T-helper 1 cell treated with Interleukin-12 subunit alpha and Interleukin-12 subunit beta and Interleukin-4 antibody, amounts not matched to agents 30 μg/mL and 1 μg/mL, for 36 hours (primary cell): ENCODE results near the gene SOX30.
"Not testable (repeated sequence)": the region's sequence is repeated elsewhere in the genome, so short reads cannot be mapped to it uniquely, and the experiment has no call there.

ENCODE experiments used
- H3K27ac Mint-ChIP-seq: one replicate; pipeline ENCODE4 v1.8.0; 2021; ENCODE audit warnings: mild to moderate bottlenecking, mixed read lengths
- H3K27me3 Mint-ChIP-seq: one replicate; pipeline ENCODE4 v1.8.0; 2021; ENCODE audit warnings: low read depth, mixed read lengths
- H3K36me3 Mint-ChIP-seq: one replicate; pipeline ENCODE4 v1.8.0; 2021; ENCODE audit warnings: low read depth, mixed read lengths
- H3K4me1 Mint-ChIP-seq: one replicate; pipeline ENCODE4 v1.8.0; 2021; ENCODE audit warnings: low read depth, mixed read lengths
- H3K4me3 Mint-ChIP-seq: one replicate; pipeline ENCODE4 v1.8.0; 2021; ENCODE audit warnings: mild to moderate bottlenecking, moderate library complexity, mixed read lengths
- H3K9me3 Mint-ChIP-seq: one replicate; pipeline ENCODE4 v1.8.0; 2021; ENCODE audit warnings: mixed read lengths

Gene SOX30

DNA sequence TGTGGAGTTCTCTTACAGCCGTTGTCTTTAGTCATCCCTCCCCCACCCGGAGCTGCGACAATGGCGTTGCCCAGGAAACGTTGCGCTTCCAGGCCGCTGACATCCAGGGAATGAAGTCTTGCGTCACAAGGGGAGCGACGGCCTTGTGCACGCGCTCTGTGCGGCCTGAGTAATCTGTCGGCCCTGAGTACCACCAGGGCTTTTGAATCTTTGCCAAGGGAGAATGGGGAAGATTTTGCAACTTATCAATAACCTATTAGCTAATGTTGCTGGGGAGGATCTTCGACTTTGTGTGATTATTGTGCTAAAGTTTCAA lies at the start of gene SOX30:
Gene SOX30 (minus strand): TSS at position 62 of the 316 bp plus-strand sequence. CDS start 360 bp downstream, outside the sequence.
- Mint-ChIP-seq H3K4me3 (peak within 1 kb of the TSS; percentile 71), H3K9me3 (peaks cover 45% of the 10 kb centered on the region), H3K36me3 (peaks cover 30% of the 10 kb centered on the region), H3K27ac (peak within 1 kb of the TSS; percentile 76), H3K4me1 (peaks cover 19% of the 10 kb centered on the region), H3K27me3 (no peaks in the 10 kb centered on the region)

DNA sequence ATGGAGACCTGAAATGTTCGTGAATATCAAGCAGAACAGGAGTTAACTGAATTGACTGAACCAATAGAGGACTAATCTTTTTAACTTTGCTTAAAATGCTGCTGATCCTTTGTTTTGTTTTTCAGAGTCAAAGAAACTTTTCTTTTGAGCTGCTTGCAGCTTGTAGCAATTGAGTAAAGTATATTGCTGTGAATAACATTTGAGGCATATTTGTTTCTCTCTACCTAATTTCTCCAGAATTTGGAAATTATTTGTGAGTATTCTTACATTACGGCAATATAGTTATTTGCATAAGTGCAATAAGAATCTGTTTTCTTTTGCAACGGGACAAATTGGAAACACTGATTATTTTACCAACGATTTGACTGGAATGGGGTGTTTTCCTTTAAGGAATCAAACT lies 46.4 kb upstream of the SOX30 start:
- not testable (repeated sequence) for H3K4me1 Mint-ChIP-seq, H3K36me3 Mint-ChIP-seq, H3K4me3 Mint-ChIP-seq, H3K27ac Mint-ChIP-seq, H3K27me3 Mint-ChIP-seq
- peaks cover 32% of the 10 kb centered on the region for H3K9me3 Mint-ChIP-seq

GRCh38 chr5:157696154-157696553 lies 43.9 kb upstream of the SOX30 start:
- H3K36me3 Mint-ChIP-seq, H3K4me1 Mint-ChIP-seq, H3K27ac Mint-ChIP-seq, H3K27me3 Mint-ChIP-seq, H3K4me3 Mint-ChIP-seq: not testable (repeated sequence)
- peaks cover 34% of the 10 kb centered on the region for H3K9me3 Mint-ChIP-seq

DNA sequence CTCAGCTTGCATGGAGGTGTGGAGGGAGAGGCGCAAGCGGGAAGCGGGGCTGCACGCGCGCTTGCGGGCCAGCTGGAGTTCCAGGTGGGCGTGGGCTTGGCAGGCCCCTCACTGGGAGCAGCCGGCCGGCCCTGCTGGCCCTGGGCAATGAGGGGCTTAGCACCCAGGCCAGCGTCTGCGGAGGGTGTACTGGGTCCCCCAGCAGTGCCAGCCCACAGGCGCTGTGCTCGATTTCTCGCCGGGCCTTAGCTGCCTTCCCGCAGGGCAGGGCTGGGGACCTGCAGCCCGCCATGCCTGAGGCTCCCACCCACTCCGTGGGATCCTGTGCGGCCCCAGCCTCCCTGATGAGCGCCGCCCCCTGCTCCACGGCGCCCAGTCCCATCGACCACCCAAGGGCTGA lies 41.6 kb upstream of the SOX30 start:
- not testable (repeated sequence) for H3K36me3 Mint-ChIP-seq, H3K27ac Mint-ChIP-seq, H3K27me3 Mint-ChIP-seq, H3K4me3 Mint-ChIP-seq, H3K4me1 Mint-ChIP-seq
- peaks cover 23% of the 10 kb centered on the region for H3K9me3 Mint-ChIP-seq

DNA sequence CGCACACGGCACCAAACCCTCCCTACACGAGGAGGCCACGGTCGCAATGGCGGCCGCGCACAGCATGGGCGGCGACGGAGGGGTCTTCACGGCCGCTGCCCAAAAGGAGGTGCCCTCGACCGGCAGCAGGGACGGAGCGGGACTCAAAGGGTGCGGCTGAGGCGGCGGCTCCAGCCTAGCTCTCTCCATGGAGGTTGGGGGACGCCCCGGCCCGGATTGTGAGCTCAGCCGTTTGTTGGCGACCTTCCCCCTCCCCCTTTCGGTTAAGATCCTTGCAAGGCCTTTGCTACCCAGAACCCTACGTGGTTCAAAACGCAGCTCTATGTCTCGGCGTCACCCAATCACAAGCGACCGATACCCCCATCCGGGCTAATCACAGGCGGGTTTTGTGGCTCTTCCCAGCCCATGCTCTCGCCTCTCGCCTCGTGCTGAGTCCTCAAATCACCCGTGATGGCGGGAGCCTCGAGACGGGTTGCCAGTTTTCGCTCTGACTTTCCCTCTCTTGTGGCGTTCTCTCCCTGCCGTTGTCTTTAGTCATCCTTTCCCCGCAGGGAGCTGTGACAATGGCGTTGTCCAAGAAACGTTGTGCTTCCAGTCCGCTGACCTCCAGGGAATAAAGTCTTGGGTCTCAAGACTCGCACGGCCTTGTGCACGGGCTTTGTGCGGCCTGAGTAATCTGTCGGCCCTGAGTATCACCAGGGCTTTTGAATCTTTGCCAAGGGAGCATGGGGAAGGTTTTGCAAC lies 38.6 kb upstream of the SOX30 start:
- Mint-ChIP-seq H3K27ac (no peak overlapping the region), H3K4me3 (no peak overlapping the region), H3K4me1 (no peaks in the 10 kb centered on the region), H3K36me3 (no peaks in the 10 kb centered on the region), H3K27me3 (peaks cover 3% of the 10 kb centered on the region), H3K9me3 (peaks cover 10% of the 10 kb centered on the region)

- Mint-ChIP-seq H3K4me1 (no peaks in the 10 kb centered on the region), H3K27me3 (peaks cover 3% of the 10 kb centered on the region), H3K36me3 (no peaks in the 10 kb centered on the region), H3K27ac (no peak overlapping the region), H3K4me3 (no peak overlapping the region), H3K9me3 (peaks cover 10% of the 10 kb centered on the region)
These were observed 37.9 kb upstream of the SOX30 start for GRCh38 chr5:157689942-157690689.

DNA sequence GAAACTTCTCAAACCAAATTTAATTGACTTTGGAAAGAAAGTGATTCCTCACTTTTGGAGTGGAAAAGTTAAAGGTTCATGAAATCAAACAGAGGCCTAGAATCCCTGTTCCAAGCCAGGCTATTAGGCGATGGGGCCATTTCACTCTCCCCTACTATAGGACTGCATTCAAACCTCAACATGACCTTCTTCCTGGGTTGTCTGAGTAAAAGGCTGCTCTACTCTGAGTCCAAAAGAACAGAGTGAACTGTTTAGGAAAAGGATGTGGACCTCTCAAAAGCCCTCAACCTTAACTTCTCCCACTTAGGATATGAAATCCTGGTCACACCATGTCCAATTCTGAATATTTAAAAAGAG lies 34.9 kb upstream of the SOX30 start:
- no peak overlapping the region for H3K4me3 Mint-ChIP-seq
- H3K4me1 Mint-ChIP-seq: no peaks in the 10 kb centered on the region
- H3K27ac Mint-ChIP-seq: no peak overlapping the region
- H3K9me3 Mint-ChIP-seq: peaks cover 7% of the 10 kb centered on the region
- H3K27me3 Mint-ChIP-seq: no peaks in the 10 kb centered on the region
- no peaks in the 10 kb centered on the region for H3K36me3 Mint-ChIP-seq

DNA sequence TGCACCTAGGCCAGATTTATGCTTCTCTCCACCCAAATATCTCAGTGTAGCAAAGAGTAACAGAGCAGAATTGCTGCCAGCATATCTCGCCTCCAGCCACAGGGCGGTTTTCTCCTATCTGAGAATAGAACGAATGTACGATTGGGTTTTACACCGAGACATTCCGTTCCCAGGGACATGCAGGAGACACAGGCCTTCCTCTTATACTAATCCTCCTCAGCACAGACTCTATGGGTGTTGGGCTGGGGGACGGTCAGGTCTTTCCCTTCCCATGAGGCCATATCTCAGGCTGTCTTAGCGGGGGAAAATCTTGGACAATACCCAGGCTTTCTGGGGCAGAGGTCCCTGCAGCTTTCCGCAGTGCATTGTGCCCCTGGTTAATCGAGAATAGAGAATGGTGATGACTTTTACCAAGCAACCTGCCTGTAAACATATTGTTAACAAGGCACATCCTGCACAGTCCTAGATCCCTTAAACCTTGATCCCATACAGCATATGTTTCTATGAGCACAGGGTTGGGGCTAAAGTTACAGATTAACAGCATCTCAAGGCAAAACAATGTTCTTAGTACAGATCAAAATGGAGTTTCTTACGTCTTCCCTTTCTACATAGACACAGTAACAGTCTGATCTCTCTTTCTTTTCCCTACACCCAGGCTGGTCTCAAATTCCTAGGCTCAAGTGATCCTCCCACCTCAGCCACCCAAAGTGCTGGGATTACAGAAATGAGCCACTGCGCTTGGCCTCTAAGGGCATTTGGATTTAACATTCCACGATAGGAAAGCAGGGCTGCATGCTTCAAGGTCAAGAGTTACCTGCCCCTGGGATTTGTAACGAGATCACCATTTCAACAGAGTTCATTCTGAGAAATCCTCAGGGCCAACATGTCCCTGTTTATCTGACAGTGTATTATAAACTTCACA lies 34.3 kb upstream of the SOX30 start:
- H3K36me3 Mint-ChIP-seq, H3K27me3 Mint-ChIP-seq: not testable (repeated sequence)

DNA sequence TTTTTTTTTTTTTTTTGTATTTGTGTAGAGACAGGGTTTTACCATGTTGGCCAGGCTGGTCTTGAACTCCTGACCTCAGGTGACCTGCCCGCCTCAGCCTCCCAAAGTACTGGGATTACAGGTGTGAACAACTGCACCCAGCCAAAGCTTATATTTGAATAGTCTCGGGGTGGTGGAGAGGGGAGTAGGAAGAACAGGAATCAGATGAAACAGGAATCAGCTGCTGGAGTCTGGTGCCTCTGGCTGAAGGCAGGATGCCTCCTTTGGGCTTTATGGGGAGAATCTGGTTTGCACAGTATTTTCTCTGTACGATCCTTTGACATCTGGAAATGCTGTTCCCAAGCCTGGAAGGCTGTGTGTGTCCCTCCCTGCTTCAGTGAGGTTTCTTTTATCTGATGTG lies 30.0 kb upstream of the SOX30 start:
- Mint-ChIP-seq H3K27ac (no peak overlapping the region), H3K4me3 (no peak overlapping the region), H3K4me1 (no peaks in the 10 kb centered on the region), H3K27me3 (no peaks in the 10 kb centered on the region), H3K9me3 (no peaks in the 10 kb centered on the region), H3K36me3 (no peaks in the 10 kb centered on the region)

More for the DNA sequence above, 34.3 kb upstream of the SOX30 start:
- H3K9me3 Mint-ChIP-seq, H3K4me1 Mint-ChIP-seq, H3K27ac Mint-ChIP-seq, H3K4me3 Mint-ChIP-seq: not testable (repeated sequence)

- H3K36me3 Mint-ChIP-seq: no peaks in the 10 kb centered on the region
- H3K27me3 Mint-ChIP-seq: no peaks in the 10 kb centered on the region
- H3K27ac Mint-ChIP-seq: peak overlapping the region; percentile 45
- H3K9me3 Mint-ChIP-seq: no peaks in the 10 kb centered on the region
- no peak overlapping the region for H3K4me3 Mint-ChIP-seq
- no peaks in the 10 kb centered on the region for H3K4me1 Mint-ChIP-seq
These were observed 28.8 kb upstream of the SOX30 start for GRCh38 chr5:157681048-157681447.

DNA sequence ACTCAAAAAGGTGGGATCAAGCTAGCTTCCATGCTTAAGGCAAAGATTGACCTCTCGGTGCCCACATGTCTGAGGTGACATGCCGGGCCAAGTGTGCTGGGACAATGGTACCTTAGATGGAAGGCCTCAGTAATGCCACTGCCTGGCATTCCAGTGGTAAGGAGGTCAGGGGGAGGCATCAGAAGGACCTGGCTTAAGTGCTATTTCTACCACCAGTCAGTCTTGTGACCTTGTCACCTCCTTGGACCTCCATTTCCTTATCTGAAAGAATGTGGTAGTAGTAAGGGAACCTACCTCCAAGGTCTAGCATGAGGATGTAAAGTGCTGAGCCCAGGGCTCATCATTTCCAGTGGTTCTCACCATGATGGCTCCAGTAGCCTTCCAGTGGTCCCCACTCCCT lies 28.0 kb upstream of the SOX30 start:
- no peaks in the 10 kb centered on the region for H3K9me3 Mint-ChIP-seq
- no peak overlapping the region for H3K27ac Mint-ChIP-seq
- no peaks in the 10 kb centered on the region for H3K4me1 Mint-ChIP-seq
- H3K36me3 Mint-ChIP-seq: no peaks in the 10 kb centered on the region
- no peak overlapping the region for H3K4me3 Mint-ChIP-seq
- no peaks in the 10 kb centered on the region for H3K27me3 Mint-ChIP-seq

- Mint-ChIP-seq H3K4me3 (no peak overlapping the region), H3K36me3 (no peaks in the 10 kb centered on the region), H3K27me3 (no peaks in the 10 kb centered on the region), H3K9me3 (no peaks in the 10 kb centered on the region), H3K27ac (no peak overlapping the region), H3K4me1 (no peaks in the 10 kb centered on the region)
These were observed 27.6 kb upstream of the SOX30 start for GRCh38 chr5:157679801-157680200.

DNA sequence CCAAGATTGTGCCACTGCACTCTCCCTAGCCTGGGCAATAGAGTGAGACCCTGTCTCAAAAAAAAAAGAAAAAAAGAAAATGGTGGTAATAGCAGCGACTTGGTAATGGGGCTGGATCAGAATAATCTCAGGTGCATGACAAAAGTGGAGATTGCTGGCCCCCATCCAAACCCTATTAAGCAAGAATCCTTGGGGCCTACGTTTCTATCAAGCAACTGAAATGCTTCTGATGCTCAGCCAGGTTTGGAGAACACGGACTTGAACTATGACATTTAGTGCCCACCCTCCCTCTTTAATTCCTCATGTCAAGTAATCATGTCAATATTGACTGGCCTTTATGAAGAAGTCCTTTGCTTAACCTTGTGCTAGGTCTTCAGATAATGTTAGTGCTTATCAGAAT lies 25.7 kb upstream of the SOX30 start:
- H3K9me3 Mint-ChIP-seq: no peaks in the 10 kb centered on the region
- H3K27me3 Mint-ChIP-seq: no peaks in the 10 kb centered on the region
- H3K27ac Mint-ChIP-seq: no peak overlapping the region
- H3K4me1 Mint-ChIP-seq: no peaks in the 10 kb centered on the region
- no peak overlapping the region for H3K4me3 Mint-ChIP-seq
- H3K36me3 Mint-ChIP-seq: no peaks in the 10 kb centered on the region

DNA sequence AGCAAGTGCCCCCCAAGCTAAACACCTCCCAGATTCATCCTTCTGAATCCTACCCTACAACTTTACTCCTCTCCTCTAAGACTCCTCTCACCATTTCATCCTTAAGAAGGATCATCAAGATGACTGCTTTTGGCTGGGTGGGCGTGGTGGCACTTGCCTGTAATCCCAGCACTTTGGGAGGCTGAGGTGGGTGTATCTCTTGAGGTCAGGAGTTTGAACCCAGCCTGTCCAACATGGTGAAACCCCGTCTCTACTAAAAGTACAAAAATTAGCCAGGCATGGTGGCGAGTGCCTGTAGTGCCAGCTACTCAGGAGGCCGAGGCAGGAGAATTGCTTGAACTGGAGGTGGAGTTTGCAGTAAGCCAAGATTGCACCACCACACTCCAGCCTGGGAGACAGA lies 22.1 kb upstream of the SOX30 start:
- not testable (repeated sequence) for H3K4me3 Mint-ChIP-seq, H3K27ac Mint-ChIP-seq, H3K9me3 Mint-ChIP-seq, H3K36me3 Mint-ChIP-seq
- Mint-ChIP-seq H3K4me1 (peaks cover 23% of the 10 kb centered on the region), H3K27me3 (peaks cover 14% of the 10 kb centered on the region)

GRCh38 chr5:157672976-157673375 lies 20.7 kb upstream of the SOX30 start:
- Mint-ChIP-seq H3K36me3 (peaks cover 5% of the 10 kb centered on the region), H3K4me1 (peaks cover 30% of the 10 kb centered on the region), H3K27me3 (peaks cover 14% of the 10 kb centered on the region)

More at GRCh38 chr5:157672976-157673375, 20.7 kb upstream of the SOX30 start:
- H3K27ac Mint-ChIP-seq: no peak overlapping the region
- no peaks in the 10 kb centered on the region for H3K9me3 Mint-ChIP-seq
- H3K4me3 Mint-ChIP-seq: peak overlapping the region; percentile 93
